Panc1 (cell line): ENCODE results near the gene SPDEF. TPM values are rescaled to one million over a fixed set of nuclear protein-coding genes. Genes with fewer than 3 reads are reported as not detected.

ENCODE experiments used
- ATAC-seq: fragments of 200-7000 bp; cut with Tn5 transposase; 2 replicates; pipeline ENCODE4 v1.9.1; 2020; ENCODE audit warnings: mild to moderate bottlenecking, moderate library complexity
- BruUV-seq: library from RNA; stranded (reverse); fragments of 400-500 nt; replicated peaks from 2 replicates; lab custom pipeline; 2021; lab: Mats Ljungman, UMichigan
- CTCF ChIA-PET: fragments of 300-600 bp; sonication (Branson Sonifier 250); formaldehyde crosslinking; loops from one replicate; lab custom pipeline; 2022; ENCODE audit warnings: antibody characterized with exemption; lab: Charles Lee
- POLR2A ChIA-PET: fragments of 300-600 bp; sonication (Branson Sonifier 250); formaldehyde crosslinking; loops from one replicate; lab custom pipeline; 2022; ENCODE audit warnings: antibody characterized with exemption; lab: Charles Lee
- DNase-seq: peaks from one replicate; pipeline ENCODE4 v3.0.0-alpha.2; 2010; ENCODE audit warnings: low read depth, low spot score
- H3K27ac ChIP-seq: 2 replicates; pipeline ENCODE4 v1.5.1; 2011; ENCODE audit warnings: mild to moderate bottlenecking, low read length, inconsistent platforms
- H3K27me3 ChIP-seq: fragments of 200-500 bp; sonication (Bioruptor generic); 2 replicates; pipeline ENCODE4 v1.6.0; 2014; ENCODE audit warnings: low read length, inconsistent platforms; ENCODE audit not compliant: control insufficient read depth, insufficient read depth
- H3K36me3 ChIP-seq: fragments of 200-500 bp; sonication (Bioruptor generic); 2 replicates; pipeline ENCODE4 v1.5.1; 2014; ENCODE audit warnings: inconsistent platforms, mild to moderate bottlenecking, low read length, moderate library complexity; ENCODE audit not compliant: control insufficient read depth, insufficient read depth
- H3K4me1 ChIP-seq: 2 replicates; pipeline ENCODE4 v1.5.1; 2011; ENCODE audit warnings: inconsistent platforms, mild to moderate bottlenecking, low read length, moderate library complexity; ENCODE audit not compliant: control insufficient read depth, insufficient read depth
- H3K4me3 ChIP-seq, 2 experiments: 2 replicates each; pipeline ENCODE4 v1.5.1; 2011 to 2012; ENCODE audit warnings: low read depth in 2 of 2, low read length in 2 of 2, mild to moderate bottlenecking in 2 of 2, inconsistent platforms in 1 of 2, moderate library complexity in 1 of 2
- H3K9me3 ChIP-seq: fragments of 200-500 bp; sonication (Bioruptor generic); 2 replicates; pipeline ENCODE4 v1.5.1; 2014; ENCODE audit warnings: low read depth, mild to moderate bottlenecking, inconsistent platforms, low read length, moderate library complexity; ENCODE audit not compliant: control insufficient read depth, insufficient read depth
- POLR2AphosphoS5 ChIP-seq: IDR thresholded peaks from 2 replicates; pipeline ENCODE4 v1.6.1; 2012; ENCODE audit warnings: mild to moderate bottlenecking, low read depth, low read length, moderate library complexity
- SIN3A ChIP-seq: IDR thresholded peaks from 2 replicates; pipeline ENCODE4 v1.6.1; 2012; ENCODE audit warnings: low read depth, mild to moderate bottlenecking, low read length, moderate library complexity, borderline replicate concordance; ENCODE audit not compliant: insufficient read depth
- TCF7L2 ChIP-seq: IDR thresholded peaks from 2 replicates; pipeline ENCODE4 v1.6.1; 2011; ENCODE audit warnings: mild to moderate bottlenecking, low read depth, low read length, inconsistent platforms
- in situ Hi-C: cut with HindIII; loops from 2 replicates; pipeline ENCODE4 v1.10.0; 2016; ENCODE audit warnings: low sequenced_read_pairs, low pct_unique_long_range_greater_than_20kb
- intact Hi-C: fragments of 100-400 bp; cut with micrococcal nuclease; formaldehyde crosslinking; loops from one replicate; pipeline ENCODE4 v1.10.0; 2022; ENCODE audit not compliant: unreplicated experiment
- total RNA-seq: library from RNA; stranded (reverse); gene quantifications from one replicate; pipeline ENCODE4 v1.2.1, GENCODE V29; 2021; ENCODE audit not compliant: unreplicated experiment
- TF ChIP-seq, protein P1 (sequence below): fragments of 450-650 bp; IDR thresholded peaks from 2 replicates; pipeline ENCODE4 v1.5.1; 2017; ENCODE audit warnings: mild to moderate bottlenecking
- TF ChIP-seq, protein P2 (sequence below), 2 experiments: IDR thresholded peaks; 2 replicates each; pipeline ENCODE4 v1.6.1; 2011 to 2012; ENCODE audit warnings: low read depth in 2 of 2, control low read depth in 1 of 2, low read length in 1 of 2, mild to moderate bottlenecking in 1 of 2, moderate library complexity in 1 of 2; ENCODE audit not compliant: insufficient read depth in 1 of 2

Gene SPDEF
- total RNA-seq, 1 experiment from 2014 or later, result 1.6 TPM

DNA sequence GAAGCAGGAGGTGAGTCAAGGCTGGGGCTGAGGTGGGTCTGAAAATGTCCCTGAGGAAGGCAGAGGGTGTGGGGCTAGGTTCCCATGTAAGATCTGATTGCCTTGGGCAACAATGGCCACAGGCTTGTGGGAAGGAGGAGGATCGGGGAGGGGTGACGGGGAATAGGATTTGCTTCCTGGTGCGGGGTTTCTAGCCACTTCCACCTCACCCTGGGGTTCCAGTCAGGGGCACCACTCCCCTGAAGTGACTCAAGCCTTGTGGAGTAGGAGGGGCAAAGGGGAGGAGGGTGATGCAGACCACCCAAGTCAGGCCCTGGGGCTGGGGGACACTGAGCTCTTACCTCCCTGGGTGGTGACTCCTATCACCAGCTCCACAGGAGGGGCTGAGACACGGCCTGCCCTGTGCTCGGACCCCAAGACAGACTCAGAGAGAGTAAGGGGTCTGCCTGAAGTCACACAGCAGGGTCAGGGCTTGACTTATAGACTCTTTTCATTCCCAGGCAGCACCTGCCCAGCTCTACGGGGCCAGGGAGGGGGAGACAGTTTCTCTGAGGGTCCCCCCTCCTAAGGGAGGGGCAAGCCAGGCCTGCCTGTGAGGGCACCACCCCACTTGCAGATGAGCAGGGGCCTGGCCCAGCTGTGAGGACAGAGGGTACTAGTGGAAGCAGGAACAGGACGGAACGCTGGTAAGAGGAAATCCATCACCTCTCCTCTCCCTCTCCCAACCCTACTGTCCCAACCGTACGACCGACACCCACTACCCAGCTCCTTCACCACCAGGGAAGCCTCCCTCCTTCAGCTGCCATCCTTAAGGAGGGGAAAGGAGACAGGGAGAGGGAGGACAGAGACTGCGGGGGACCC lies 12.4 kb upstream of the SPDEF start:
- CTCF ChIA-PET, result no interaction called here

DNA sequence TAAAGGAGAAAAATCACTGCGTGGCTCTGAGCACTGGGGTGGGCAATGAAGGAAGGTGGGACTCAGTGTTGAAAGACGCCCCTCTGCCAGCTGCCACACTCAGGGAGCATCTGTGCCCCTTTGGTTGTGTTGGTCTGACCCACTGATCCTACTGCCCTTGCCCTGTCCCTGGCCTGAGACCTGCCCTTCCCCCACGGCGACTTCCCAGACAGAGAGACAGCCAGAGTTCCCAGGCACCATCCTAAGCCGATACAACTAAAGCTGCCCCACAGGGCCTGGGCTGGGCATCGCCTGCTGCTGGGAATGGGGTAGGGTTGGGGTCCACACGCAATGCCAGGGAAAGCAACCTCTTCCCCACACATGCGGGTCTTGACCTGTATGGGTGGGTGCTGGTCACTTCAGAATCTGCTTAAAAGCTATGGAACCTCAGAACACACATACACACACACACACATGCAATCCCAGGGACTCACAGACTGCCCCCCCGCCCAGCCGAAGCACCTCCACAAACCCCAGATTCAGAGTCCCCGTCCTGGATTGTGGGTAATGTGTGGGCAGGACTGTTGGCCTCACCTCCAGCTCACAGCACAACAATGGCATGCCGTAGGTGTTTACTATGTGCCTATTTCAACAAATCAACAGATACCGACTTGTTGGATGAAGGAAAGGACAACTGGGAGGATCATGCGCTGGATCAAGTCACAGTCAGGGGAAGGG lies 10.9 kb upstream of the SPDEF start:
- in situ Hi-C loops (no loop called here), intact Hi-C loops (no loop called here)
- no peaks in the 10 kb centered on the region for H3K36me3 ChIP-seq
- H3K4me3 ChIP-seq, result no peak overlapping the region
- POLR2A ChIA-PET, result interaction anchor here (0.6 kb wide), 1 partner anchor 16 kb away, joined by 3 read pairs; no protein-coding TSS in a partner anchor
- ATAC-seq, result no peak; the same call in 1 of the 2 replicates
- no peak for DNase-seq
- no peaks in the 10 kb centered on the region for H3K9me3 ChIP-seq
- no peak overlapping the region for H3K27ac ChIP-seq
- 0 out of 2 replicates have a peak, but pooled peaks cover 3% of the 10 kb centered on the region for H3K4me1 ChIP-seq
- no peaks in the 10 kb centered on the region for H3K27me3 ChIP-seq
- no peak for TF ChIP-seq TCF7L2
- TF ChIP-seq, protein P1, sequence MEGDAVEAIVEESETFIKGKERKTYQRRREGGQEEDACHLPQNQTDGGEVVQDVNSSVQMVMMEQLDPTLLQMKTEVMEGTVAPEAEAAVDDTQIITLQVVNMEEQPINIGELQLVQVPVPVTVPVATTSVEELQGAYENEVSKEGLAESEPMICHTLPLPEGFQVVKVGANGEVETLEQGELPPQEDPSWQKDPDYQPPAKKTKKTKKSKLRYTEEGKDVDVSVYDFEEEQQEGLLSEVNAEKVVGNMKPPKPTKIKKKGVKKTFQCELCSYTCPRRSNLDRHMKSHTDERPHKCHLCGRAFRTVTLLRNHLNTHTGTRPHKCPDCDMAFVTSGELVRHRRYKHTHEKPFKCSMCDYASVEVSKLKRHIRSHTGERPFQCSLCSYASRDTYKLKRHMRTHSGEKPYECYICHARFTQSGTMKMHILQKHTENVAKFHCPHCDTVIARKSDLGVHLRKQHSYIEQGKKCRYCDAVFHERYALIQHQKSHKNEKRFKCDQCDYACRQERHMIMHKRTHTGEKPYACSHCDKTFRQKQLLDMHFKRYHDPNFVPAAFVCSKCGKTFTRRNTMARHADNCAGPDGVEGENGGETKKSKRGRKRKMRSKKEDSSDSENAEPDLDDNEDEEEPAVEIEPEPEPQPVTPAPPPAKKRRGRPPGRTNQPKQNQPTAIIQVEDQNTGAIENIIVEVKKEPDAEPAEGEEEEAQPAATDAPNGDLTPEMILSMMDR, result no peak
- no peak for TF ChIP-seq POLR2AphosphoS5
- no peak for TF ChIP-seq SIN3A
- TF ChIP-seq, protein P2, sequence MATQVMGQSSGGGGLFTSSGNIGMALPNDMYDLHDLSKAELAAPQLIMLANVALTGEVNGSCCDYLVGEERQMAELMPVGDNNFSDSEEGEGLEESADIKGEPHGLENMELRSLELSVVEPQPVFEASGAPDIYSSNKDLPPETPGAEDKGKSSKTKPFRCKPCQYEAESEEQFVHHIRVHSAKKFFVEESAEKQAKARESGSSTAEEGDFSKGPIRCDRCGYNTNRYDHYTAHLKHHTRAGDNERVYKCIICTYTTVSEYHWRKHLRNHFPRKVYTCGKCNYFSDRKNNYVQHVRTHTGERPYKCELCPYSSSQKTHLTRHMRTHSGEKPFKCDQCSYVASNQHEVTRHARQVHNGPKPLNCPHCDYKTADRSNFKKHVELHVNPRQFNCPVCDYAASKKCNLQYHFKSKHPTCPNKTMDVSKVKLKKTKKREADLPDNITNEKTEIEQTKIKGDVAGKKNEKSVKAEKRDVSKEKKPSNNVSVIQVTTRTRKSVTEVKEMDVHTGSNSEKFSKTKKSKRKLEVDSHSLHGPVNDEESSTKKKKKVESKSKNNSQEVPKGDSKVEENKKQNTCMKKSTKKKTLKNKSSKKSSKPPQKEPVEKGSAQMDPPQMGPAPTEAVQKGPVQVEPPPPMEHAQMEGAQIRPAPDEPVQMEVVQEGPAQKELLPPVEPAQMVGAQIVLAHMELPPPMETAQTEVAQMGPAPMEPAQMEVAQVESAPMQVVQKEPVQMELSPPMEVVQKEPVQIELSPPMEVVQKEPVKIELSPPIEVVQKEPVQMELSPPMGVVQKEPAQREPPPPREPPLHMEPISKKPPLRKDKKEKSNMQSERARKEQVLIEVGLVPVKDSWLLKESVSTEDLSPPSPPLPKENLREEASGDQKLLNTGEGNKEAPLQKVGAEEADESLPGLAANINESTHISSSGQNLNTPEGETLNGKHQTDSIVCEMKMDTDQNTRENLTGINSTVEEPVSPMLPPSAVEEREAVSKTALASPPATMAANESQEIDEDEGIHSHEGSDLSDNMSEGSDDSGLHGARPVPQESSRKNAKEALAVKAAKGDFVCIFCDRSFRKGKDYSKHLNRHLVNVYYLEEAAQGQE (IDR thresholded peaks at IDR 0.05; ENCODE audit: insufficient read depth in 1 of 2, low read depth in 2 of 2, low read length in 1 of 2), result no peak
- CTCF ChIA-PET, result no interaction called here
- BruUV-seq, result no TSS peak

More for the DNA sequence above, 12.4 kb upstream of the SPDEF start:
- ATAC-seq, result no peak
- in situ Hi-C loops (no loop called here), intact Hi-C loops (no loop called here)
- H3K9me3 ChIP-seq, result no peaks in the 10 kb centered on the region
- H3K4me1 ChIP-seq, result 0 out of 2 replicates have a peak, but pooled peaks cover 3% of the 10 kb centered on the region
- H3K4me3 ChIP-seq, result no peak overlapping the region
- no peaks in the 10 kb centered on the region for H3K27me3 ChIP-seq
- H3K36me3 ChIP-seq, result no peaks in the 10 kb centered on the region
- no TSS peak for BruUV-seq
- POLR2A ChIA-PET, result interaction anchor here (0.6 kb wide), 1 partner anchor 64 kb away, joined by 6 read pairs; no protein-coding TSS in a partner anchor
- no peak for TF ChIP-seq POLR2AphosphoS5
- TF ChIP-seq TCF7L2, result no peak
- TF ChIP-seq, protein P1, result no peak
- TF ChIP-seq, protein P2 (IDR thresholded peaks at IDR 0.05; ENCODE audit: insufficient read depth in 1 of 2, low read depth in 2 of 2, low read length in 1 of 2), result no peak
- no peak for TF ChIP-seq SIN3A
- DNase-seq, result no peak
- H3K27ac ChIP-seq, result no peak overlapping the region
